Parathyroid adenoma (tissue), 2 donors: ENCODE measurements around the gene ADAMTS3.

ENCODE experiments used
- H2AFZ ChIP-seq: fragments of 300-600 bp; sonication (generic); one replicate; pipeline ENCODE4 v1.7.0; 2017; ENCODE audit warnings: antibody characterized with exemption, mild to moderate bottlenecking
- H3K27ac ChIP-seq: fragments of 300-600 bp; sonication (generic); one replicate; pipeline ENCODE4 v1.7.0; 2017
- H3K27me3 ChIP-seq: fragments of 300-600 bp; sonication (generic); one replicate; pipeline ENCODE4 v1.7.0; 2017; ENCODE audit warnings: low read length; ENCODE audit not compliant: control insufficient read depth, insufficient read depth
- H3K36me3 ChIP-seq: fragments of 300-600 bp; sonication (generic); one replicate; pipeline ENCODE4 v1.7.0; 2017; ENCODE audit warnings: low read length; ENCODE audit not compliant: control insufficient read depth, insufficient read depth
- H3K4me1 ChIP-seq: fragments of 300-600 bp; sonication (generic); one replicate; pipeline ENCODE4 v1.7.0; 2017; ENCODE audit warnings: control low read depth
- H3K4me2 ChIP-seq: fragments of 300-600 bp; sonication (generic); one replicate; pipeline ENCODE4 v1.7.0; 2017; ENCODE audit warnings: low read length
- H3K4me3 ChIP-seq: fragments of 300-600 bp; sonication (generic); one replicate; pipeline ENCODE4 v1.7.0; 2017; ENCODE audit warnings: low read depth, low read length
- H3K79me2 ChIP-seq: fragments of 300-600 bp; sonication (generic); one replicate; pipeline ENCODE4 v1.7.0; 2017; ENCODE audit warnings: control low read depth
- H3K9ac ChIP-seq: fragments of 300-600 bp; sonication (generic); one replicate; pipeline ENCODE4 v1.7.0; 2017; ENCODE audit warnings: mild to moderate bottlenecking
- H3K9me3 ChIP-seq: fragments of 300-600 bp; sonication (generic); one replicate; pipeline ENCODE4 v1.7.0; 2017; ENCODE audit warnings: low read length; ENCODE audit not compliant: control insufficient read depth
- CTCF ChIP-seq: fragments of 300-600 bp; sonication (generic); IDR thresholded peaks from one replicate; pipeline ENCODE4 v1.7.0; 2017; ENCODE audit warnings: antibody characterized with exemption, mild to moderate bottlenecking
- donor health status: primary hyperparathyroidism.

Gene ADAMTS3

GRCh38 chr4:72286910-72287309 lies 282.1 kb downstream of the ADAMTS3 start:
- H3K27ac ChIP-seq, result no peak overlapping the region
- no peak for TF ChIP-seq CTCF
- H2AFZ ChIP-seq, result no peak overlapping the region
- H3K4me2 ChIP-seq, result no peak overlapping the region
- no peak overlapping the region for H3K9ac ChIP-seq
- H3K27me3 ChIP-seq, result no peaks in the 10 kb centered on the region
- H3K4me1 ChIP-seq, result no peaks in the 10 kb centered on the region
- no peaks in the 10 kb centered on the region for H3K79me2 ChIP-seq
- no peaks in the 10 kb centered on the region for H3K9me3 ChIP-seq
- no peak overlapping the region for H3K4me3 ChIP-seq
- no peaks in the 10 kb centered on the region for H3K36me3 ChIP-seq

DNA sequence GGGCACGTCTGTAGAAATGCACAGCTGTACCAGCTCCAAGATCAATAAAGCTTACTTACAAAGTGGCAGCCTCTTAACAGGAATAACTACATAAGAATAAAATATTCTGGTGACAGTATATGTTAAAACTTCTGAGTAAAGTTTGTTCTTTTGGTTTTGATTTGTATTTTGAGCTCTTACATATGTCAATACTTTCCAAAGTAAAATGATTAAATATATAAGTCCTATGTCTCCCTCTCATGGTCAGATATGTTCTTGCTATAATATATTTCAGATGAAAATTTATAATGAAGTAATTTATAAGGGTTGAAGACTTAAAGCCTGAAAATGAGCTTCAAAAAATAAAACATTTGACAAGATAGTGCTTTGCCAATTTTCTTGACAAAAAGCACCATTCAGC lies 282.8 kb downstream of the ADAMTS3 start:
- no peak for TF ChIP-seq CTCF
- no peaks in the 10 kb centered on the region for H3K79me2 ChIP-seq
- H3K4me3 ChIP-seq, result no peak overlapping the region
- no peaks in the 10 kb centered on the region for H3K27me3 ChIP-seq
- no peaks in the 10 kb centered on the region for H3K4me1 ChIP-seq
- H3K27ac ChIP-seq, result no peak overlapping the region
- H3K9ac ChIP-seq, result no peak overlapping the region
- no peaks in the 10 kb centered on the region for H3K9me3 ChIP-seq
- no peak overlapping the region for H3K4me2 ChIP-seq
- no peaks in the 10 kb centered on the region for H3K36me3 ChIP-seq
- no peak overlapping the region for H2AFZ ChIP-seq

GRCh38 chr4:72283357-72283756 lies 285.7 kb downstream of the ADAMTS3 start:
- Histone ChIP-seq H3K4me3 (no peak overlapping the region), H3K79me2 (no peaks in the 10 kb centered on the region), H3K9ac (no peak overlapping the region), H3K27ac (no peak overlapping the region), H3K9me3 (no peaks in the 10 kb centered on the region), H3K36me3 (no peaks in the 10 kb centered on the region), H3K4me1 (no peaks in the 10 kb centered on the region), H2AFZ (no peak overlapping the region), H3K4me2 (no peak overlapping the region), H3K27me3 (no peaks in the 10 kb centered on the region)
- no peak for TF ChIP-seq CTCF

DNA sequence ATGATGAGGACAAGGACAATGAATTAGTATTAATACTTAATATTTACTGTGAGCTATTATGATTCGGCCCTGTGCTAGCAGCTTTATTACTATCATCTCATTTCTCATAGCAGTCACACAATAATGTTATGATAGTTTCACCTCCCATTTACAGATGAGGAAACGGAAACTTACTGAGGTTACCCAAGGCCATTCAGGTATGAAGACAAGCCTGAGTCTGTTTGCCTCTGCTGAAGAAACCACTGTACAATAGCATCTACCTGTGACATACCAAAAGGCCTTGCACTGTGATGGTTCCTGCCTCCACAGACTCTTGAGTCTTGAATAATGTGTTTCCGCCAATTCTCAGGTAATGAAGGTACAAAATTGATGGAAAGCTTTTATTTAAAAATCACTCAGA lies 288.8 kb downstream of the ADAMTS3 start:
- no peaks in the 10 kb centered on the region for H3K27me3 ChIP-seq
- no peak overlapping the region for H3K9ac ChIP-seq
- H3K36me3 ChIP-seq, result no peaks in the 10 kb centered on the region
- no peak overlapping the region for H3K4me2 ChIP-seq
- no peak overlapping the region for H3K4me3 ChIP-seq
- H3K27ac ChIP-seq, result no peak overlapping the region
- no peaks in the 10 kb centered on the region for H3K79me2 ChIP-seq
- H2AFZ ChIP-seq, result no peak overlapping the region
- H3K4me1 ChIP-seq, result no peaks in the 10 kb centered on the region
- TF ChIP-seq CTCF, result no peak
- no peaks in the 10 kb centered on the region for H3K9me3 ChIP-seq

GRCh38 chr4:72275381-72275780 lies 293.6 kb downstream of the ADAMTS3 start:
- H3K4me2 ChIP-seq, result no peak overlapping the region
- no peaks in the 10 kb centered on the region for H3K27me3 ChIP-seq
- no peak for TF ChIP-seq CTCF
- H3K4me3 ChIP-seq, result no peak overlapping the region
- no peaks in the 10 kb centered on the region for H3K4me1 ChIP-seq
- H3K9ac ChIP-seq, result no peak overlapping the region
- H3K79me2 ChIP-seq, result no peaks in the 10 kb centered on the region
- no peaks in the 10 kb centered on the region for H3K9me3 ChIP-seq
- H3K36me3 ChIP-seq, result no peaks in the 10 kb centered on the region
- no peak overlapping the region for H2AFZ ChIP-seq
- no peak overlapping the region for H3K27ac ChIP-seq
